WTC11 (cell line): ENCODE measurements around the gene PPIB. TPM values are rescaled to one million over a fixed set of nuclear protein-coding genes. Genes with fewer than 3 reads are reported as not detected.

Experiments
- total RNA-seq: library from RNA; stranded (reverse); gene quantifications from 3 replicates; pipeline ENCODE4 v1.2.3, GENCODE V29; 2021

Gene PPIB
- total RNA-seq, 1 experiment from 2014 or later = 485 TPM

Other genes starting within 250 kb of the PPIB start
- gene DAPK2, start 116.5 kb downstream of the PPIB start, total RNA-seq = 1.0 to 2.3 TPM (median 1.5 TPM) in 3 replicates
- 67.6 to 73.6 TPM (median 72.3 TPM) in 3 replicates for gene CIAO2A, start 69.2 kb downstream of the PPIB start, total RNA-seq
- gene SNX1, start 67.0 kb downstream of the PPIB start, total RNA-seq = 60.2 to 65.7 TPM (median 61.8 TPM) in 3 replicates
- 5.9 to 6.1 TPM (median 5.9 TPM) in 3 replicates for gene SNX22, start 11.3 kb downstream of the PPIB start, total RNA-seq
- 14.9 to 19.3 TPM (median 15.3 TPM) in 3 replicates for gene CSNK1G1, start 193.2 kb upstream of the PPIB start, total RNA-seq
- 27.2 to 41.6 TPM (median 41.5 TPM) in 3 replicates for gene PCLAF, start 218.4 kb upstream of the PPIB start, total RNA-seq
- 12.9 to 15.7 TPM (median 15.4 TPM) in 3 replicates for gene TRIP4, start 224.8 kb upstream of the PPIB start, total RNA-seq